Measurements from ENCODE around the gene NPAS3.

Gene NPAS3

GRCh38 chr14:33163109-33163508 lies 224.4 kb downstream of the NPAS3 start:
- H3K27ac ChIP-seq (ENCODE audit: extremely low read depth, low read depth, low read length), result no peak overlapping the region
- no peaks in the 10 kb centered on the region for H3K36me3 ChIP-seq (ENCODE audit: control insufficient read depth in 2 of 2, insufficient read depth in 1 of 2, low read length in 2 of 2)
- no peak overlapping the region for H3K4me3 ChIP-seq (ENCODE audit: low read depth, low read length)
- H3K4me1 ChIP-seq (ENCODE audit: control insufficient read depth, insufficient read depth, low read length), result no peaks in the 10 kb centered on the region
- H3K9me3 ChIP-seq (ENCODE audit: control insufficient read depth, insufficient read depth, low read depth, low read length), result no peaks in the 10 kb centered on the region
- TF ChIP-seq ZNF768 (tag by site-specific recombination; IDR thresholded peaks at IDR 0.05), result no peak
- no peak for TF ChIP-seq ZBTB20 (tag by site-specific recombination; IDR thresholded peaks at IDR 0.05)
- TF ChIP-seq ZNF2 (tag by site-specific recombination; IDR thresholded peaks at IDR 0.05), result no peak
- TF ChIP-seq ZNF354C (tag by site-specific recombination; IDR thresholded peaks at IDR 0.05; ENCODE audit: borderline replicate concordance, low read depth), result no peak
- no peak for TF ChIP-seq KLF1 (tag by site-specific recombination; IDR thresholded peaks at IDR 0.05)
- TF ChIP-seq ZNF664 (tag by site-specific recombination; IDR thresholded peaks at IDR 0.05), result no peak
- CTCF ChIA-PET, result interaction anchor here (0.6 to 0.7 kb wide), 3 partner anchors 9 to 744 kb away, joined by 3 to 4 read pairs (median 4); no protein-coding TSS in a partner anchor
- POLR2A ChIA-PET, result no interaction called here

- H3K4me3 ChIP-seq (ENCODE audit: low read depth, low read length), result no peak overlapping the region
- CTCF ChIA-PET, result interaction anchor here (0.6 to 0.7 kb wide), 2 partner anchors 9 to 131 kb away, joined by 3 to 4 read pairs; no protein-coding TSS in a partner anchor
- H3K27ac ChIP-seq (ENCODE audit: extremely low read depth, low read depth, low read length), result no peak overlapping the region
- POLR2A ChIA-PET, result no interaction called here
- no peaks in the 10 kb centered on the region for H3K4me1 ChIP-seq (ENCODE audit: control insufficient read depth, insufficient read depth, low read length)
- H3K9me3 ChIP-seq (ENCODE audit: control insufficient read depth, insufficient read depth, low read depth, low read length), result no peaks in the 10 kb centered on the region
- no peak for TF ChIP-seq IKZF3 (tag by site-specific recombination; IDR thresholded peaks at IDR 0.05)
- no peak for TF ChIP-seq ZNF266 (tag by site-specific recombination; IDR thresholded peaks at IDR 0.05; ENCODE audit: low read depth)
- H3K36me3 ChIP-seq (ENCODE audit: control insufficient read depth in 2 of 2, insufficient read depth in 1 of 2, low read length in 2 of 2), result no peaks in the 10 kb centered on the region
These were observed 224.9 kb downstream of the NPAS3 start for GRCh38 chr14:33163600-33163999.

GRCh38 chr14:33165144-33165925 lies 226.7 kb downstream of the NPAS3 start:
- CTCF ChIA-PET, result interaction anchor here (0.7 kb wide), 1 partner anchor 263 kb away, joined by 3 read pairs; no protein-coding TSS in a partner anchor
- Histone ChIP-seq H3K27ac (ENCODE audit: extremely low read depth, low read depth, low read length) (no peak overlapping the region; the same call in 1 of the 2 replicates), H3K36me3 (ENCODE audit: control insufficient read depth in 2 of 2, insufficient read depth in 1 of 2, low read length in 2 of 2) (no peaks in the 10 kb centered on the region), H3K4me1 (ENCODE audit: control insufficient read depth, insufficient read depth, low read length) (no peaks in the 10 kb centered on the region), H3K4me3 (ENCODE audit: low read depth, low read length) (no peak overlapping the region), H3K9me3 (ENCODE audit: control insufficient read depth, insufficient read depth, low read depth, low read length) (no peaks in the 10 kb centered on the region)
- POLR2A ChIA-PET, result no interaction called here
- TF ChIP-seq ZNF530 (tag by site-specific recombination; IDR thresholded peaks at IDR 0.05; ENCODE audit: low read depth), result no peak
- 0 out of 2 replicates have a peak, but pooled peaks have one; percentile 29 for TF ChIP-seq ZIC2 (tag by site-specific recombination; IDR thresholded peaks at IDR 0.05)
- no peak for TF ChIP-seq ZFP3 (tag by site-specific recombination; IDR thresholded peaks at IDR 0.05; ENCODE audit: low read depth)
- TF ChIP-seq TRIM28 (IDR thresholded peaks at IDR 0.05; ENCODE audit: borderline replicate concordance, low read length), result 0 out of 2 replicates have a peak, but pooled peaks have one; percentile 75
- no peak for TF ChIP-seq ZNF664 (tag by site-specific recombination; IDR thresholded peaks at IDR 0.05)
- TF ChIP-seq ZNF629 (tag by site-specific recombination; IDR thresholded peaks at IDR 0.05), result no peak
- no peak for TF ChIP-seq ZNF792 (tag by site-specific recombination; IDR thresholded peaks at IDR 0.05)
- no peak for TF ChIP-seq ZNF473 (tag by site-specific recombination; IDR thresholded peaks at IDR 0.05)
- TF ChIP-seq ZBTB17 (tag by site-specific recombination; IDR thresholded peaks at IDR 0.05), result 0 out of 2 replicates have a peak, but pooled peaks have one; percentile 21
- TF ChIP-seq ZNF174 (tag by site-specific recombination; IDR thresholded peaks at IDR 0.05), result no peak
- TF ChIP-seq ZXDB (tag by site-specific recombination; IDR thresholded peaks at IDR 0.05), result no peak
- TF ChIP-seq ZNF423 (tag by site-specific recombination; IDR thresholded peaks at IDR 0.05), result no peak
- no peak for TF ChIP-seq HOXD13 (CRISPR knock-in tag; IDR thresholded peaks at IDR 0.05; ENCODE audit: borderline replicate concordance)
- peak; percentile 22; the same call in 1 of the 2 replicates for TF ChIP-seq OSR2 (tag by site-specific recombination; IDR thresholded peaks at IDR 0.05)
- no peak for TF ChIP-seq ZBTB6 (tag by site-specific recombination; IDR thresholded peaks at IDR 0.05)
- no peak for TF ChIP-seq ZNF394 (tag by site-specific recombination; IDR thresholded peaks at IDR 0.05; ENCODE audit: borderline replicate concordance)
- peak; percentile 83 for TF ChIP-seq ZNF239 (tag by site-specific recombination; IDR thresholded peaks at IDR 0.05)
- TF ChIP-seq ZNF670 (tag by site-specific recombination; IDR thresholded peaks at IDR 0.05; ENCODE audit: low read depth), result no peak
- peak; percentile 55; the same call in 1 of the 2 replicates for TF ChIP-seq ZBTB20 (tag by site-specific recombination; IDR thresholded peaks at IDR 0.05)
- TF ChIP-seq GFI1B (tag by site-specific recombination; IDR thresholded peaks at IDR 0.05), result no peak
- TF ChIP-seq ZNF626 (tag by site-specific recombination; IDR thresholded peaks at IDR 0.05), result no peak
- TF ChIP-seq PRDM6 (tag by site-specific recombination; IDR thresholded peaks at IDR 0.05), result peak; percentile 78
